ENCODE results near the gene ADCY1.

ADCY1 gene

GRCh38 chr7:45695249-45695995 is 121.3 kb downstream of the ADCY1 start:
- no peak for DNase-seq (ENCODE audit: low read depth)

GRCh38 chr7:45696476-45696875 is 122.3 kb downstream of the ADCY1 start:
- DNase-seq (ENCODE audit: low read depth) = no peak

GRCh38 chr7:45697576-45698136 is 123.5 kb downstream of the ADCY1 start:
- DNase-seq (ENCODE audit: low read depth) = no peak

GRCh38 chr7:45698303-45699014 is 124.3 kb downstream of the ADCY1 start:
- DNase-seq (ENCODE audit: low read depth) = no peak

- no peak for DNase-seq (ENCODE audit: low read depth)
These were observed 124.8 kb downstream of the ADCY1 start for GRCh38 chr7:45699015-45699309.

- DNase-seq (ENCODE audit: low read depth) = no peak
These were observed 125.7 kb downstream of the ADCY1 start for GRCh38 chr7:45699726-45700390.

GRCh38 chr7:45700556-45700955 is 126.4 kb downstream of the ADCY1 start:
- DNase-seq (ENCODE audit: low read depth) = no peak

GRCh38 chr7:45701701-45702510 is 127.7 kb downstream of the ADCY1 start:
- DNase-seq (ENCODE audit: low read depth) = no peak

- no peak for DNase-seq (ENCODE audit: low read depth)
These were observed 128.6 kb downstream of the ADCY1 start for GRCh38 chr7:45702751-45703150.

GRCh38 chr7:45703373-45703821 is 129.2 kb downstream of the ADCY1 start:
- no peak for DNase-seq (ENCODE audit: low read depth)

- DNase-seq (ENCODE audit: low read depth) = no peak
These were observed 129.9 kb downstream of the ADCY1 start for GRCh38 chr7:45703911-45704682.

- DNase-seq (ENCODE audit: low read depth) = no peak
These were observed 130.5 kb downstream of the ADCY1 start for GRCh38 chr7:45704683-45705016.

- no peak for DNase-seq (ENCODE audit: low read depth)
These were observed 134.1 kb downstream of the ADCY1 start for GRCh38 chr7:45708046-45708950.

GRCh38 chr7:45709168-45710042 is 135.2 kb downstream of the ADCY1 start:
- no peak for DNase-seq (ENCODE audit: low read depth)

- DNase-seq (ENCODE audit: low read depth) = no peak
These were observed 136.3 kb downstream of the ADCY1 start for GRCh38 chr7:45710271-45711160.

GRCh38 chr7:45711161-45711490 is 137.0 kb downstream of the ADCY1 start:
- no peak for DNase-seq (ENCODE audit: low read depth)

GRCh38 chr7:45712057-45712689 is 138.0 kb downstream of the ADCY1 start:
- DNase-seq (ENCODE audit: low read depth) = no peak

All from activated gamma-delta T cell treated with anti-CD3 and anti-CD28 coated beads, Interleukin-2, amount 50 U/mL, for 16 hours (primary cell).